WTC11 (cell line): Measurements from ENCODE around the gene OGFR. TPM values are rescaled to one million over a fixed set of nuclear protein-coding genes. Genes with fewer than 3 reads are reported as not detected.

Experiments used
- ATAC-seq: fragments of 200-7000 bp; cut with Tn5 transposase; 2 replicates; pipeline ENCODE4 v1.10.0; 2021; ENCODE audit warnings: mild to moderate bottlenecking, moderate library complexity
- CTCF ChIA-PET: fragments of 300-600 bp; sonication (Branson Sonifier 250); formaldehyde crosslinking; loops from one replicate; lab custom pipeline; 2021; ENCODE audit warnings: antibody characterized with exemption; lab: Charles Lee
- POLR2A ChIA-PET: fragments of 350-600 bp; sonication (Branson Sonifier 250); formaldehyde crosslinking; loops from one replicate; lab custom pipeline; 2021; ENCODE audit warnings: antibody characterized with exemption; lab: Charles Lee
- DNase-seq: peaks from one replicate; pipeline ENCODE4 v3.0.0; 2021; ENCODE audit warnings: low spot score
- H3K27ac Mint-ChIP-seq: 2 replicates; pipeline ENCODE4 v1.8.0; 2021; ENCODE audit warnings: mixed read lengths
- H3K27me3 Mint-ChIP-seq: 2 replicates; pipeline ENCODE4 v1.8.0; 2021; ENCODE audit warnings: low read depth, mild to moderate bottlenecking, moderate library complexity, mixed read lengths
- H3K36me3 Mint-ChIP-seq: 2 replicates; pipeline ENCODE4 v1.8.0; 2021; ENCODE audit warnings: mixed read lengths
- H3K4me1 Mint-ChIP-seq: 2 replicates; pipeline ENCODE4 v1.8.0; 2022; ENCODE audit warnings: mixed read lengths
- H3K4me3 Mint-ChIP-seq: 2 replicates; pipeline ENCODE4 v1.8.0; 2021; ENCODE audit warnings: mild to moderate bottlenecking, moderate library complexity, mixed read lengths
- H3K9me3 Mint-ChIP-seq: 2 replicates; pipeline ENCODE4 v1.8.0; 2021; ENCODE audit warnings: mixed read lengths
- FOXP1 ChIP-seq: sonication (generic); formaldehyde crosslinking; IDR thresholded peaks from 2 replicates; pipeline ENCODE4 v1.8.0; 2022; ENCODE audit warnings: missing genetic modification reagents, mild to moderate bottlenecking, moderate library complexity, borderline replicate concordance
- GRHL2 ChIP-seq: fragments of 250-450 bp; sonication (Bioruptor Pico); IDR thresholded peaks from 2 replicates; pipeline ENCODE4 v1.8.0; 2022; ENCODE audit warnings: mild to moderate bottlenecking, moderate library complexity; ENCODE audit not compliant: insufficient replicate concordance, severe bottlenecking
- SMAD3 ChIP-seq: sonication (generic); formaldehyde crosslinking; IDR thresholded peaks from 2 replicates; pipeline ENCODE4 v1.8.0; 2022; ENCODE audit warnings: missing genetic modification reagents, mild to moderate bottlenecking, borderline replicate concordance
- ZNF138 ChIP-seq: sonication (generic); formaldehyde crosslinking; conservative IDR thresholded peaks from 2 replicates; pipeline ENCODE4 v1.8.1; 2022; ENCODE audit warnings: mild to moderate bottlenecking, moderate library complexity, missing genetic modification reagents
- ZNF219 ChIP-seq: sonication (generic); formaldehyde crosslinking; IDR thresholded peaks from 2 replicates; pipeline ENCODE4 v1.8.0; 2023; ENCODE audit warnings: missing genetic modification reagents, mild to moderate bottlenecking, borderline replicate concordance
- total RNA-seq: library from RNA; stranded (reverse); gene quantifications from 3 replicates; pipeline ENCODE4 v1.2.3, GENCODE V29; 2021
- TF ChIP-seq, protein P1 (sequence below): sonication (generic); formaldehyde crosslinking; IDR thresholded peaks from 2 replicates; pipeline ENCODE4 v1.8.1; 2022; ENCODE audit warnings: mild to moderate bottlenecking, moderate library complexity, missing genetic modification reagents
- TF ChIP-seq, protein P2 (sequence below): fragments of 250-450 bp; sonication (Bioruptor Pico); IDR thresholded peaks from 2 replicates; pipeline ENCODE4 v1.9.0; 2021; ENCODE audit warnings: mild to moderate bottlenecking
- TF ChIP-seq, protein P3 (sequence below): fragments of 250-450 bp; sonication (Bioruptor Pico); IDR thresholded peaks from 2 replicates; pipeline ENCODE4 v1.9.0; 2021; ENCODE audit warnings: mild to moderate bottlenecking
- TF ChIP-seq, protein P4 (sequence below): sonication (generic); formaldehyde crosslinking; IDR thresholded peaks from 2 replicates; pipeline ENCODE4 v1.8.1; 2023; ENCODE audit warnings: mild to moderate bottlenecking, missing genetic modification reagents, moderate library complexity
- TF ChIP-seq, protein P5 (sequence below): sonication (generic); formaldehyde crosslinking; IDR thresholded peaks from 2 replicates; pipeline ENCODE4 v1.8.0; 2023; ENCODE audit warnings: mild to moderate bottlenecking, missing genetic modification reagents
- TF ChIP-seq, protein P6 (sequence below): sonication (generic); formaldehyde crosslinking; IDR thresholded peaks from 2 replicates; pipeline ENCODE4 v1.8.0; 2022; ENCODE audit warnings: mild to moderate bottlenecking, missing genetic modification reagents
- TF ChIP-seq, protein P7 (sequence below): sonication (generic); formaldehyde crosslinking; IDR thresholded peaks from 2 replicates; pipeline ENCODE4 v1.8.1; 2023; ENCODE audit warnings: mild to moderate bottlenecking, moderate library complexity, missing genetic modification reagents

Gene OGFR
- total RNA-seq, 1 experiment from 2014 or later, result 43.3 TPM

DNA sequence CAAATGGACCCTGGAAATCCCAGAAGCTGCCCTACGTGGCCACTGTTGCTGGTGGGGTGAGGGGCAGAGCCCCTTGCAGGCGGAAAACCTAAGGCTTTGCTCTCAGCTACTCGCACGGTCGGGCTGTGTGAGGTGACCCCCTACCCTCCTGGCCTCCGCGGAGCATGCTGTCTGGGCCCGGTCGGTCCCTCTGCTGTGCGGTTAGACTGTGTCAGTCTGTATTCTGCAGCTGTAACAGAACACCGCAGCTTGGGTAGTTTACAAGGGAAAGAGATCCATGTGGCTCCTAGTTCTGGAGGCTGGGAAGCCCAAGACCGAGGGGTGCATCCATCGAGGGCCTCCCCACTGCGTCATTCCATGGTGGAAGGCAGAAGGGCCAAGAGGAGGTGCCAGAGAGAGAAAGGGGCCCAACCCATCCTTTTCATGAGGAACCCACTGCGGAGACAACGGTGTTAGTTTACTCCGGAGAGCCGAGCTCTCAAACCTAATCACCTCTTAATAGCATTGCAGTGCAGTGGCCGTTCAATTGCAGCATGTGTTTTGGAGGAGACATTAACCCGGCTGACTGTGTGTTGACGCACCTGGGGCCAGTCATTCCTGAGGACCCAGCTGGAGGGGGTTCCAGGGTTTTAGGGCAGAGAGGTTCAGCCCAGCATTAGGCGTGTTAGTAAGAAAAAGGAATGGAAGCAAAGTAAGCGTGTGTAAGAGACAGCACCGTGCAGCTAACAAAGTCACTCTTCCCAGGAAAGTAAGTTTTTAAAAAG is 30.5 kb downstream of the OGFR start (continued):
- TF ChIP-seq, protein P1, sequence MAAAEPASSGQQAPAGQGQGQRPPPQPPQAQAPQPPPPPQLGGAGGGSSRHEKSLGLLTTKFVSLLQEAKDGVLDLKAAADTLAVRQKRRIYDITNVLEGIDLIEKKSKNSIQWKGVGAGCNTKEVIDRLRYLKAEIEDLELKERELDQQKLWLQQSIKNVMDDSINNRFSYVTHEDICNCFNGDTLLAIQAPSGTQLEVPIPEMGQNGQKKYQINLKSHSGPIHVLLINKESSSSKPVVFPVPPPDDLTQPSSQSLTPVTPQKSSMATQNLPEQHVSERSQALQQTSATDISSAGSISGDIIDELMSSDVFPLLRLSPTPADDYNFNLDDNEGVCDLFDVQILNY (CRISPR knock-in tag), result no peak
- TF ChIP-seq FOXP1 (no peak), SMAD3 (no peak)
- TF ChIP-seq, protein P2, sequence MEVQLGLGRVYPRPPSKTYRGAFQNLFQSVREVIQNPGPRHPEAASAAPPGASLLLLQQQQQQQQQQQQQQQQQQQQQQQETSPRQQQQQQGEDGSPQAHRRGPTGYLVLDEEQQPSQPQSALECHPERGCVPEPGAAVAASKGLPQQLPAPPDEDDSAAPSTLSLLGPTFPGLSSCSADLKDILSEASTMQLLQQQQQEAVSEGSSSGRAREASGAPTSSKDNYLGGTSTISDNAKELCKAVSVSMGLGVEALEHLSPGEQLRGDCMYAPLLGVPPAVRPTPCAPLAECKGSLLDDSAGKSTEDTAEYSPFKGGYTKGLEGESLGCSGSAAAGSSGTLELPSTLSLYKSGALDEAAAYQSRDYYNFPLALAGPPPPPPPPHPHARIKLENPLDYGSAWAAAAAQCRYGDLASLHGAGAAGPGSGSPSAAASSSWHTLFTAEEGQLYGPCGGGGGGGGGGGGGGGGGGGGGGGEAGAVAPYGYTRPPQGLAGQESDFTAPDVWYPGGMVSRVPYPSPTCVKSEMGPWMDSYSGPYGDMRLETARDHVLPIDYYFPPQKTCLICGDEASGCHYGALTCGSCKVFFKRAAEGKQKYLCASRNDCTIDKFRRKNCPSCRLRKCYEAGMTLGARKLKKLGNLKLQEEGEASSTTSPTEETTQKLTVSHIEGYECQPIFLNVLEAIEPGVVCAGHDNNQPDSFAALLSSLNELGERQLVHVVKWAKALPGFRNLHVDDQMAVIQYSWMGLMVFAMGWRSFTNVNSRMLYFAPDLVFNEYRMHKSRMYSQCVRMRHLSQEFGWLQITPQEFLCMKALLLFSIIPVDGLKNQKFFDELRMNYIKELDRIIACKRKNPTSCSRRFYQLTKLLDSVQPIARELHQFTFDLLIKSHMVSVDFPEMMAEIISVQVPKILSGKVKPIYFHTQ, result no peak

DNA sequence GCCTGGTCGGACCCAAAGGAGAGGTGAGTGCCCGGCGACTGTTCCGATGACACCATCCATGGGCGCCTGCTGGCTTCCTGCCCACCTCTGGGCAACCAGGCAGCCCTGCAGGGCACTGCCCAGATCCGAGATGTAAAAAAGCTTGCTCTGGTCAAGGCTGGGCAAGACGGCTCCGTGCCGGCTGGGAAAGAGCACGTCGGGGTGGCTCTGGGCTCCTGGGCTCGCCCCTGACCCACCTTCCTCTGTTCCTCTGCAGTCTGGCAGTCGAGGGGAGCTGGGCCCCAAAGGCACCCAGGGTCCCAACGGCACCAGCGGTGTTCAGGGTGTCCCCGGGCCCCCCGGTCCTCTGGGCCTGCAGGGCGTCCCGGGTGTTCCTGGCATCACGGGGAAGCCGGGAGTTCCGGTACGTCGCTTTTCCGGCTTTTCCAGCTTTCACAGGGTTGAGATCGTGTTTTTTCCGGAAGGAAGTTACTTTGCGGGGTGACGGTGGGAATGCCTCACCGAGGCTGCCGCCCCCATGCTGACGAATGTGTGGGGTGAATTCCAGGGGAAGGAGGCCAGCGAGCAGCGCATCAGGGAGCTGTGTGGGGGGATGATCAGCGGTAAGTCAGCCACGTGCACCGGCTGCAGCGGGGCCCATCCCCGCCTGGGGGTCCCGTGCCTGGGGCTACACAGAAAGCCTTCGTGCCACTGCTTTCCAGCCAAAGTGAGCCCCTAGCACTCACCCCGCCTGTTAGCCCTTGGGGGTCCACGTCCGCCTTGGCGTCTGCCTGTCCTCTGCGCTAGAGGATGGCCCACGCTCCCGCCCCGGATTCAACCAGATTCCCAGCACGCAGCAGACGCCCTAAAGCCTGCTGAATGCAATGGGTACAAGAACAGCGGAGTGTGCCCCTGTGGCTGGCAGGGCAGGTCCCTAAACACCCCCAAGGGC is 31.6 kb downstream of the OGFR start:
- ChIA-PET POLR2A (no interaction called here), CTCF (interaction anchor here (0.6 to 1.2 kb wide), 2 partner anchors 11 to 13 kb away, joined by 3 to 6 read pairs; no protein-coding TSS in a partner anchor)
- no peak for DNase-seq
- TF ChIP-seq ZNF219 (CRISPR knock-in tag), result no peak
- TF ChIP-seq, protein P3, sequence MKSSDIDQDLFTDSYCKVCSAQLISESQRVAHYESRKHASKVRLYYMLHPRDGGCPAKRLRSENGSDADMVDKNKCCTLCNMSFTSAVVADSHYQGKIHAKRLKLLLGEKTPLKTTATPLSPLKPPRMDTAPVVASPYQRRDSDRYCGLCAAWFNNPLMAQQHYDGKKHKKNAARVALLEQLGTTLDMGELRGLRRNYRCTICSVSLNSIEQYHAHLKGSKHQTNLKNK (CRISPR knock-in tag), result no peak
- TF ChIP-seq, protein P2, result no peak
- TF ChIP-seq, protein P4, sequence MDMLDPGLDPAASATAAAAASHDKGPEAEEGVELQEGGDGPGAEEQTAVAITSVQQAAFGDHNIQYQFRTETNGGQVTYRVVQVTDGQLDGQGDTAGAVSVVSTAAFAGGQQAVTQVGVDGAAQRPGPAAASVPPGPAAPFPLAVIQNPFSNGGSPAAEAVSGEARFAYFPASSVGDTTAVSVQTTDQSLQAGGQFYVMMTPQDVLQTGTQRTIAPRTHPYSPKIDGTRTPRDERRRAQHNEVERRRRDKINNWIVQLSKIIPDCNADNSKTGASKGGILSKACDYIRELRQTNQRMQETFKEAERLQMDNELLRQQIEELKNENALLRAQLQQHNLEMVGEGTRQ (CRISPR knock-in tag), result no peak
- TF ChIP-seq, protein P5, sequence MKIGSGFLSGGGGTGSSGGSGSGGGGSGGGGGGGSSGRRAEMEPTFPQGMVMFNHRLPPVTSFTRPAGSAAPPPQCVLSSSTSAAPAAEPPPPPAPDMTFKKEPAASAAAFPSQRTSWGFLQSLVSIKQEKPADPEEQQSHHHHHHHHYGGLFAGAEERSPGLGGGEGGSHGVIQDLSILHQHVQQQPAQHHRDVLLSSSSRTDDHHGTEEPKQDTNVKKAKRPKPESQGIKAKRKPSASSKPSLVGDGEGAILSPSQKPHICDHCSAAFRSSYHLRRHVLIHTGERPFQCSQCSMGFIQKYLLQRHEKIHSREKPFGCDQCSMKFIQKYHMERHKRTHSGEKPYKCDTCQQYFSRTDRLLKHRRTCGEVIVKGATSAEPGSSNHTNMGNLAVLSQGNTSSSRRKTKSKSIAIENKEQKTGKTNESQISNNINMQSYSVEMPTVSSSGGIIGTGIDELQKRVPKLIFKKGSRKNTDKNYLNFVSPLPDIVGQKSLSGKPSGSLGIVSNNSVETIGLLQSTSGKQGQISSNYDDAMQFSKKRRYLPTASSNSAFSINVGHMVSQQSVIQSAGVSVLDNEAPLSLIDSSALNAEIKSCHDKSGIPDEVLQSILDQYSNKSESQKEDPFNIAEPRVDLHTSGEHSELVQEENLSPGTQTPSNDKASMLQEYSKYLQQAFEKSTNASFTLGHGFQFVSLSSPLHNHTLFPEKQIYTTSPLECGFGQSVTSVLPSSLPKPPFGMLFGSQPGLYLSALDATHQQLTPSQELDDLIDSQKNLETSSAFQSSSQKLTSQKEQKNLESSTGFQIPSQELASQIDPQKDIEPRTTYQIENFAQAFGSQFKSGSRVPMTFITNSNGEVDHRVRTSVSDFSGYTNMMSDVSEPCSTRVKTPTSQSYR (CRISPR knock-in tag), result no peak
- no peak for TF ChIP-seq GRHL2 (CRISPR knock-in tag)
- TF ChIP-seq, protein P6, sequence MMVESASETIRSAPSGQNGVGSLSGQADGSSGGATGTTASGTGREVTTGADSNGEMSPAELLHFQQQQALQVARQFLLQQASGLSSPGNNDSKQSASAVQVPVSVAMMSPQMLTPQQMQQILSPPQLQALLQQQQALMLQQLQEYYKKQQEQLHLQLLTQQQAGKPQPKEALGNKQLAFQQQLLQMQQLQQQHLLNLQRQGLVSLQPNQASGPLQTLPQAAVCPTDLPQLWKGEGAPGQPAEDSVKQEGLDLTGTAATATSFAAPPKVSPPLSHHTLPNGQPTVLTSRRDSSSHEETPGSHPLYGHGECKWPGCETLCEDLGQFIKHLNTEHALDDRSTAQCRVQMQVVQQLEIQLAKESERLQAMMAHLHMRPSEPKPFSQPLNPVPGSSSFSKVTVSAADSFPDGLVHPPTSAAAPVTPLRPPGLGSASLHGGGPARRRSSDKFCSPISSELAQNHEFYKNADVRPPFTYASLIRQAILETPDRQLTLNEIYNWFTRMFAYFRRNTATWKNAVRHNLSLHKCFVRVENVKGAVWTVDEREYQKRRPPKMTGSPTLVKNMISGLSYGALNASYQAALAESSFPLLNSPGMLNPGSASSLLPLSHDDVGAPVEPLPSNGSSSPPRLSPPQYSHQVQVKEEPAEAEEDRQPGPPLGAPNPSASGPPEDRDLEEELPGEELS (CRISPR knock-in tag), result no peak
- TF ChIP-seq, protein P7, sequence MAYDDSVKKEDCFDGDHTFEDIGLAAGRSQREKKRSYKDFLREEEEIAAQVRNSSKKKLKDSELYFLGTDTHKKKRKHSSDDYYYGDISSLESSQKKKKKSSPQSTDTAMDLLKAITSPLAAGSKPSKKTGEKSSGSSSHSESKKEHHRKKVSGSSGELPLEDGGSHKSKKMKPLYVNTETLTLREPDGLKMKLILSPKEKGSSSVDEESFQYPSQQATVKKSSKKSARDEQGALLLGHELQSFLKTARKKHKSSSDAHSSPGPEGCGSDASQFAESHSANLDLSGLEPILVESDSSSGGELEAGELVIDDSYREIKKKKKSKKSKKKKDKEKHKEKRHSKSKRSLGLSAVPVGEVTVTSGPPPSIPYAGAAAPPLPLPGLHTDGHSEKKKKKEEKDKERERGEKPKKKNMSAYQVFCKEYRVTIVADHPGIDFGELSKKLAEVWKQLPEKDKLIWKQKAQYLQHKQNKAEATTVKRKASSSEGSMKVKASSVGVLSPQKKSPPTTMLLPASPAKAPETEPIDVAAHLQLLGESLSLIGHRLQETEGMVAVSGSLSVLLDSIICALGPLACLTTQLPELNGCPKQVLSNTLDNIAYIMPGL (CRISPR knock-in tag), result no peak
- no peak for TF ChIP-seq ZNF138 (CRISPR knock-in tag)
- no peak overlapping the region; the same call in 1 of the 2 replicates for H3K27ac Mint-ChIP-seq
- H3K4me1 Mint-ChIP-seq, result peaks cover 19% of the 10 kb centered on the region
- H3K27me3 Mint-ChIP-seq, result no peaks in the 10 kb centered on the region
- H3K4me3 Mint-ChIP-seq, result no peak overlapping the region
- no peaks in the 10 kb centered on the region for H3K9me3 Mint-ChIP-seq
- peaks cover 17% of the 10 kb centered on the region for H3K36me3 Mint-ChIP-seq
- no peak for ATAC-seq
